ENCODE data around the gene KRTCAP2. TPM values are rescaled to one million over a fixed set of nuclear protein-coding genes. Genes with fewer than 3 reads are reported as not detected.
"Not testable (repeated sequence)": the region's sequence is repeated elsewhere in the genome, so short reads cannot be mapped to it uniquely, and the experiment has no call there.

The KRTCAP2 gene
- 100 to 1,000 TPM in 1 of 4 donors, 10 to 100 TPM in 3; 70.8 to 122 (median 73.8) TPM for total RNA-seq

DNA sequence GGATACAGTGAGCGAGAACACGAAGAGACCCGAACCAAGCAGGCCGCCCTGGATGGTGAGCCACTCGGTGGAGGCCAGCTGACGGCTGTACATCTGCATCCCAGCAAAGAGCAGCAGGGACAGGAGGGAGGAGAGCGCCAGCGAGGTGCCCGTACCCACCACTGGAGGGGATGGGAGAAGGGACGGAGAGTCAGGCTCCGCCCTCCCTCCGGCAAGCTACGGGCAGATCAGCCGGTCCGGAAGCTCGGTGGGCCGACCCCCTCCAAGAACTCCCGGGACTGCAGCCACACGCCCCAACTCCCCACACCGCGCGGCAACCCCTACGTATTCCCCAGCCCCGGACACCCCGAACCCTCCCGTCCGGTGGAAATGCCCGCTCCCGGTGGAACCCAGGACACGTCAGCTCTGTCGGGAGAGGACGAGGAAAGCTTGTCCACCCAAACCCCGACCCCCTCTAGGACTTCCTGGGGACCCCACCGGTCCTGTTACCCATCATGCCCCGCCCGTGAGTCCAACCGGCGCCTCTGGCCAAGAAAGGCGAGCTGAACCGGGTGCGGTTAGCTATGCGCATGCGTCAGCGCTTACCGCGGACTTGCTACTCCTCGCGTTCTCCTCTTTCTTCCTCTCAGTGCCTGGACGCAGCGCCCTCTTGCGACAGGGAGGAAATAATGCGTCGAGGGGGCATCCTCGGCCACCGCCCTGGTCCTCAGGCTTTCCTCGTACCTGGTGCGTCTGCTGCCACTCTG is at the start of gene KRTCAP2:
TSS of gene KRTCAP2 (minus strand) at position 573 of the 746 bp plus-strand sequence. CDS start at position 493, 80 bp downstream.
- H3K36me3 ChIP-seq = peaks cover 0 to 24% (median 13%) of the 10 kb centered on the region in 3 donors
- H3K9me3 ChIP-seq = no peaks in the 10 kb centered on the region
- peaks cover 25 to 58% (median 30%) of the 10 kb centered on the region in 3 donors for H3K4me1 ChIP-seq
- H3K27ac ChIP-seq = peak within 1 kb of the TSS; percentile 92 to 99 (median 96)
- intact Hi-C loops (cut with DNase I) = no loop called here
- WGBS, 2 donors = 0% methylated on average over 12 to 27 of the region's 57 CpGs
- peaks cover 0 to 27% (median 0%) of the 10 kb centered on the region in 4 donors for H3K27me3 ChIP-seq
- peak within 1 kb of the TSS; percentile 82 to 96 (median 94) for H3K4me3 ChIP-seq
- peak in 2 of 4 donors; percentile 55 to 56 for TF ChIP-seq POLR2A (IDR thresholded peaks at IDR 0.05)
- TF ChIP-seq, protein P1, sequence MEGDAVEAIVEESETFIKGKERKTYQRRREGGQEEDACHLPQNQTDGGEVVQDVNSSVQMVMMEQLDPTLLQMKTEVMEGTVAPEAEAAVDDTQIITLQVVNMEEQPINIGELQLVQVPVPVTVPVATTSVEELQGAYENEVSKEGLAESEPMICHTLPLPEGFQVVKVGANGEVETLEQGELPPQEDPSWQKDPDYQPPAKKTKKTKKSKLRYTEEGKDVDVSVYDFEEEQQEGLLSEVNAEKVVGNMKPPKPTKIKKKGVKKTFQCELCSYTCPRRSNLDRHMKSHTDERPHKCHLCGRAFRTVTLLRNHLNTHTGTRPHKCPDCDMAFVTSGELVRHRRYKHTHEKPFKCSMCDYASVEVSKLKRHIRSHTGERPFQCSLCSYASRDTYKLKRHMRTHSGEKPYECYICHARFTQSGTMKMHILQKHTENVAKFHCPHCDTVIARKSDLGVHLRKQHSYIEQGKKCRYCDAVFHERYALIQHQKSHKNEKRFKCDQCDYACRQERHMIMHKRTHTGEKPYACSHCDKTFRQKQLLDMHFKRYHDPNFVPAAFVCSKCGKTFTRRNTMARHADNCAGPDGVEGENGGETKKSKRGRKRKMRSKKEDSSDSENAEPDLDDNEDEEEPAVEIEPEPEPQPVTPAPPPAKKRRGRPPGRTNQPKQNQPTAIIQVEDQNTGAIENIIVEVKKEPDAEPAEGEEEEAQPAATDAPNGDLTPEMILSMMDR (IDR thresholded peaks at IDR 0.05) = peak; percentile 90 to 100 (median 96)
- peak; percentile 73 for DNase-seq

- H3K36me3 ChIP-seq; H3K9me3 ChIP-seq; H3K27me3 ChIP-seq; H3K4me3 ChIP-seq; DNase-seq; intact Hi-C loops (cut with DNase I): not testable (repeated sequence)
- H3K27ac ChIP-seq = peak overlapping the region; percentile 20 to 47 (median 42)
- WGBS, 2 donors = 68 to 75% methylated on average over 10 of the region's 10 CpGs
- peaks cover 2 to 35% (median 6%) of the 10 kb centered on the region in 3 donors for H3K4me1 ChIP-seq
These were observed 47.3 kb upstream of the KRTCAP2 start for GRCh38 chr1:155220211-155220965.

DNA sequence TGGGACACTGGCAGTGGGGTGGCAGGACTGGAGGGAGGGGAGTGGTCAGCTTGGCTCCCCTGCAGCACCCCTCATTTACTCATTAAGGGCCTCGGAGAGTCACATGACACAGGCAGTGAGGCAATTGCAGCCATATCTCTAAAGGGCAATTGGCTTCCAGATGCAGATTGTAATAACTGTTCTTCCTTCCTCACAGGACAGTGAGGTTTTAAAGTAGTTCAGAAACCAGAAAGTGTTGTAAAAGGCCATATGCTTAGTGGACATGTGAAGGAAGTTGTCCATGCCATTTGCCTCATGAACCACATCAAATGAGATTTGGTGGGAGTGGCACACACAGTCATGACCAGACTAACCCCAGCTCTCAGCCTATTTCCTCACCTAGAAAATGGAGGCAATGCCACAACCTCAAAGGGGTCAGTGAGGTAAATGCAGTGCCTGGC is 46.5 kb upstream of the KRTCAP2 start:
- H3K4me1 ChIP-seq = peaks cover 0 to 28% (median 2%) of the 10 kb centered on the region in 3 donors
- 22 to 25% methylated on average over 1 of the region's 1 CpG for WGBS, 2 donors
- H3K27ac ChIP-seq = peak overlapping the region; percentile 20 to 47 (median 31)
- no peaks in the 10 kb centered on the region for H3K27me3 ChIP-seq
- DNase-seq = no peak
- peak overlapping the region in 1 of 4 donors; percentile 14 for H3K4me3 ChIP-seq
- intact Hi-C loops (cut with DNase I) = no loop called here
- H3K36me3 ChIP-seq = peaks cover 0 to 16% (median 0%) of the 10 kb centered on the region in 3 donors
- no peaks in the 10 kb centered on the region for H3K9me3 ChIP-seq
- no peak for TF ChIP-seq POLR2A (IDR thresholded peaks at IDR 0.05)
- TF ChIP-seq, protein P1 (IDR thresholded peaks at IDR 0.05) = no peak

- WGBS, 2 donors = 47% methylated on average over 7 of the region's 7 CpGs
- H3K4me3 ChIP-seq = peak overlapping the region in 2 of 4 donors; percentile 1 to 14
- no peak for DNase-seq
- intact Hi-C loops (cut with DNase I) = no loop called here
- H3K36me3 ChIP-seq = peaks cover 0 to 18% (median 0%) of the 10 kb centered on the region in 3 donors
- TF ChIP-seq POLR2A (IDR thresholded peaks at IDR 0.05) = no peak
- TF ChIP-seq, protein P1 (IDR thresholded peaks at IDR 0.05) = no peak
- H3K27ac ChIP-seq = peak overlapping the region; percentile 16 to 47 (median 31)
- H3K4me1 ChIP-seq = peaks cover 0 to 22% (median 1%) of the 10 kb centered on the region in 3 donors
- H3K9me3 ChIP-seq = no peaks in the 10 kb centered on the region
- no peaks in the 10 kb centered on the region for H3K27me3 ChIP-seq
These were observed 45.9 kb upstream of the KRTCAP2 start for GRCh38 chr1:155218854-155219591.

DNA sequence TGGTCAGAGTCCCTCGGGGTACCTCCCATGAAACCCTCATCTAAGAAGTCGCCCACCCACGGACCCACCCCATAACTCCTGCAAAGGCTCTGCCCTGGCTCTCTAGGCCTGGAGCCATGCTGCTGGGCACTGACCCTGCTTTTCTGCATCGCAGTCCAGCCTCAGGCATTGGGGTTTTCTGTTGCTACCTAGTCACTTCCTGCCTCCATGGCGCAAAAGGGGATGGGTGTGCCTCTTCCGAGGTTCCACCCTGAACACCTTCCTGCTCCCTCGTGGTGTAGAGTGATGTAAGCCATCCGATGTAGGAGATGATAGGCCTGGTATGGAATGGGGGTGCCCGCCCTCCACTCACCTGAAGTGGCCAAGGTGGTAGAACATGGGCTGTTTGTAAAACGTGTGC is 41.6 kb upstream of the KRTCAP2 start:
- WGBS, 2 donors = no CpG with 5 or more reads among the region's 10 CpGs
- H3K27me3 ChIP-seq = not testable (repeated sequence)

GRCh38 chr1:155212051-155212440 is 38.9 kb upstream of the KRTCAP2 start:
- H3K36me3 ChIP-seq = peaks cover 0 to 40% (median 0%) of the 10 kb centered on the region in 3 donors

More for the DNA sequence above, 41.6 kb upstream of the KRTCAP2 start:
- intact Hi-C loops (cut with DNase I); H3K4me3 ChIP-seq; H3K27ac ChIP-seq; DNase-seq; H3K9me3 ChIP-seq: not testable (repeated sequence)
- Histone ChIP-seq H3K36me3 (peaks cover 0 to 40% (median 0%) of the 10 kb centered on the region in 3 donors), H3K4me1 (peaks cover 0 to 25% (median 3%) of the 10 kb centered on the region in 3 donors)

DNA sequence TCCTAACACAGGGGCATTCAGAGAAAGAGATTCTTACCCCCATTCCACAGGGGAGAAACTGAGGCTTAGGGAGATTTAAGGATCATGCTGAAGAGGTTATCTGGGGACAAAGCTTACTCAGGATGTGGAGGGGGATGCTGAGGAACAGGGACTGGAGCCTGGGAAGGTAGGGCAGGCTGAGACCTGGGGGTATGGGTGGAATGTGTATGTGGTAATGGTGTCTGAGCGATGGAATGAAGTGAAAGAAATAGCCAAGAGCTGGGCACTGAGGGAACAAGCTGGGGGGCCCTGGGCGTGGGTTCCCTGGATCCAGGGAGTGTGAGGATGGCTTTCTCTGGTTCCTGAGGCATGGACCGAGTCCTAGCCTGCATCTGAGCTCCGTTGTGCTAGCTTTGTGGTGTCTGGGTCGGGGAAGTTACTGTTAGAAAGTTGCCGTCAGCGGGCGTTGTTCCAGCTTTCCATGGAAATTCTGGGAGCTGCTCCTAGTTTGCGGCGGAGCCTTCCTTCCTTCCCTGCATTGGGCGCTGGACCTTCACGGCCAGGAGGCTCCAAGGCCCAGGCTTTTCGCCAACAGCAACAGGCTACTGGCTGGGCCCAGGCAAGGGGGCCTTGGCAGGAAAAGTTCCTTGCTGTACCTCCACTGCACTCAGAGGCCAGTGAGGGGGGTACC is 38.4 kb upstream of the KRTCAP2 start:
- H3K4me3 ChIP-seq; H3K9me3 ChIP-seq; DNase-seq; H3K27me3 ChIP-seq; intact Hi-C loops (cut with DNase I): not testable (repeated sequence)
- peaks cover 0 to 40% (median 0%) of the 10 kb centered on the region in 3 donors for H3K36me3 ChIP-seq
- WGBS, 2 donors = 61 to 72% methylated on average over 2 to 5 of the region's 13 CpGs
- H3K27ac ChIP-seq = peak overlapping the region in 3 of 4 donors; percentile 25 to 34 (median 30)
- peaks cover 17 to 43% (median 26%) of the 10 kb centered on the region in 3 donors for H3K4me1 ChIP-seq

More at GRCh38 chr1:155212051-155212440, 38.9 kb upstream of the KRTCAP2 start:
- H3K9me3 ChIP-seq; H3K4me3 ChIP-seq; intact Hi-C loops (cut with DNase I); H3K27me3 ChIP-seq; DNase-seq: not testable (repeated sequence)
- 60% methylated on average over 1 of the region's 7 CpGs; no CpG with 5 or more reads in 1 of the 2 donors for WGBS, 2 donors
- Histone ChIP-seq H3K4me1 (peaks cover 12 to 38% (median 21%) of the 10 kb centered on the region in 3 donors), H3K27ac (peak overlapping the region in 2 of 4 donors; percentile 25 to 34)

Data from esophagus squamous epithelium (tissue), 5 donors.